Femur (tissue), 1 donor: ENCODE data around the gene CD151.

ENCODE experiments used
- DNase-seq: peaks from one replicate; pipeline ENCODE4 v3.0.0-alpha.2; 2017

CD151 gene

DNA sequence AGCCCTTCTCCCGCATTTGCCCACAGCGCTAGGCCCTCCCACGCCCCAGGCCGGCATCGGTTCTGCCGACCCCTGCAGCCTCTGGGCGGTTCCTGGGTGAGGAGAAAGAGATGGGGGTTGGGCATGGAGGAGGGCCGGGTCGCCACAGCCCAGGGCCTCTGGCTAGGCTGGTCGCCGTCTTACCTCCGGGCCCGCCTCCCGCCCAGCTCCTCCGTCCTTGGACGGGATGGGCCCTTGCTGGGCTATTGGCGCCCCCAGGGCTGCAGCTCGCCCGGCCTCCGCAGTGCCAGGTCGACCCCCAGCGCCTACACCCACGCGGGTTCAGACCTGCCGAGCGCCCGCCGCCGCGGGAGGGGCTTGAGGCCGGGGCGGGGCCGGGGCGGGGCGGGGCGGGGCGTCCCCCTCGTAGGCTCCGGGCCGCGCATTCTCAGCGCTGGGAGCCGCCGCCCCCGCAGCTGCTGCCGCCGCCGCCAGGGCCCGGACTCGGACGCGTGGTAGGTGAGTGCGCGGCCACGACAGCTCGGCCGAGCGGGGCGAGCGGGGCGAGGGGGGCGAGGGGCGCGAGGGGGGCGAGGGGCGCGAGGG lies at the start of gene CD151:
TSS of gene CD151 (plus strand) at position 424 of the 585 bp plus-strand sequence. CDS start 3,118 bp downstream, outside the sequence.
- no peak for DNase-seq

DNA sequence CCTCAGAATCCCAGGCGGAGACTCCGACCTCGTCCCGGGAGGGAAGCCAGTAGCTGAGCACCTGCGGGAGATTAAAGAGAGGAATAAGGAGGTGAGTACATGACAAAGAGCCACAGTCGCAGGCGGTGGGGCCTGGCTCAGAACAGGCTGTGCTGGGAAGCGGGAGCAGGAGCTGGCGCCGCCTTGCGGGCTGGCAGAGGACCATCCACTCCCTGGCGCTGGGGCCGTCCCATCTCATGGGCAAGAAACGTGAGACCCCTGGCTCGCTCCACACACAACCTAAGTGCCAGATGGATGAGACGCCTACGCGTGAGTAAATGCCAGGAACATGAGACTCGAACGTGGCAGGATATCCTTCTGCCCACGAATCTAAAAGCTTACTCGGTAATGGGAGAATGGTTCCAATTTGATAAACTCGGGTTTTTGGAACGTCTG lies 49.2 kb upstream of the CD151 start:
- DNase-seq, result peak; percentile 89

DNA sequence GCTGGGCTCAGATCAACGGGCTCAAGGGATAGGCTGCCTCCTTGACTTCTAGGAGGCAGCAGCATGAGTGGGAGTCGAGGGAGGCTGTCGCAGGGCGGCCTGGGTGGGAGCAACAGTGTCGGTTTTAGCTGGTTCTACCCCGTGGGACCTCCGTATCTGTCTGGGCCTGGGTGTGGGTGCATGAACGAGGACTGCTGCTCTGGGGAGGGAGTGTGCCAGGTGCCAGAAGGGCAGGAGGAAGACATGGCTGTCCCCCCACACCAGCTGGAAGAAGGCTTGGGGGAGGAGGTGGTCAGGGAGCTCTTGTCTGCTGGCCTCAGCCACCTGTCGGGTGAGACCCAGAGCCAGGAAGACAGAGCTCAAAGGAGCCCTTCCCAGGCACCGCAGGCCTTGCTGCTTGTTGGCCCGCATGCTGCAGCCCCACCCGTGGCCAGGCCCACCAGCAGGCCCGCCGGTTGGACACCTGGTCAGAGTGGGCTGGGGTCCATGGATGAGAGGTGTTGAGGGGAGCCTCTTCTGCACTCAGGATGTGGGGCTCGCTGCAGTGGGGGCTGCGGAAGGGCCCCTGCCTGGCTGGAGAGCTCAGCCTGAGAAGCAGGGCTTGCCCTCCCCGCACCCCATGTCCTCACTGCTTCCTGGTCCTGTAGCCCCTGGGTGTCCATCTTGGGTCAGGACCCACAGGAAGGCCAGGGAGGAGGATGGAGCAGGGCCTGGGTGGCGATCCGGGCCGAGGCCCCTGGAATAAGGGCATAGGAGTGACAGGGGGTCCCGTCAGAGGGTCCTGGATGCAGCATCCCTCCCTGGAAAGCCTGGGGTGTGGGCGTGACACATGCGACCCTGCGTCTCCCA lies 46.3 kb upstream of the CD151 start:
- no peak for DNase-seq

DNA sequence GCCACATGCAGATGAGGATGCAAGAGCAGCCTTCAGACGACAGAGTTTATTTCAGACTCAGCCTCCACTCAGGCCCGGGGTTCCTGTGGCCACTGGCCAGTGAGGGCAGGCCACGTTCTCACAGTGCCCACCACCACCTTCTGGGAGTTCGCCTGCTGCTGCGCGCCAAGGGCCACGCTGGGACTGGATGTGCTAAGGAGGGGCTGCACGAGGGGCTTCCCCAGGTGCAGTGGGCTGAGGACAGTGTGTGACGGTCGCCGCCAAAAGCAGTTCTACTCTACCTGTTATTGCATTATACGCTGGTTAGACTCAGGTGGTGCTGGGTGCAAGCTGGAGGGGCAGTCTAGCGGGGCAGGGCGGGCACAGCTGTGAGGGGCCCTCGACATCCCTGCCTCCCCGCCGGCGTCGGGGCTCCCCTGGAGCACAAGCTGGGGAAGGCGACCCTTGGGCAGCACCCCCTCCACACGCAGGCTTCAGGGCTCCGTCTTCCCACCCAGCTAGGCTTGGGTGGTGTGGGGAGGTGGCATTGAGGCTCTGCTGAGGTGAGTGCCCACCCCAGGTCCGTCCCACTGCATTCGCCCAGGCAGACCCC lies 45.6 kb upstream of the CD151 start:
- DNase-seq, result no peak

DNA sequence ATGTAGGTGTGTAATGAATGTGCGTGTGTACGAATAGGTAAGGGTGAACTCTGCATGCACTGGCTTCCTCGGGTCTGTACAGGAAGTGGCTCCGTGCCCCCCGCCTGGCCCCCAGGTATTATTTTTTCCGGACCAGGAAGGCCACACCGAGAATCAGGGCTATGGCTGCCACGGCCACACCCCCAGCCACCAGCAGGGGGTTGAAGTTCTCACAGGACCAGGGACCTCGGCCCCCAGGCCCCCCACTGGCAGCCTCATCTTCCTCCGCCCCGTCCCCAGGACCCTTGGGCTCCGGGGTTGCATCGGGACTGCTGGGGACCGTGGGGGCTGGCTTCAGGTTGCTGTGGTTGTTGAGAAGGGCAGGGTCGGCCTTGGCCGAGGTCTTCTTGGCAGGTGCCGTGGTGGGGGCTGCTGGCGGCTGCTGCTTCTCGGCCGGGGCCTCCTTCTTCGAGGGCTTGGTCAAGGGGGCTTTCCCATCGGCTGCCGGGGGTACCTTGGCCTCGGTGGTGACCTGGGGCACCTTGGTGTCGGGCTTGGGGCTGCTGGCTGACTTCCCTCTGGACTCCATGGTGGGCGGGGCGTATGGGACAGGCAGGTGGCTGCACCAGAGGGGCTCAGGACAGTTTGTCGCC lies 44.6 kb upstream of the CD151 start:
- DNase-seq, result no peak

DNA sequence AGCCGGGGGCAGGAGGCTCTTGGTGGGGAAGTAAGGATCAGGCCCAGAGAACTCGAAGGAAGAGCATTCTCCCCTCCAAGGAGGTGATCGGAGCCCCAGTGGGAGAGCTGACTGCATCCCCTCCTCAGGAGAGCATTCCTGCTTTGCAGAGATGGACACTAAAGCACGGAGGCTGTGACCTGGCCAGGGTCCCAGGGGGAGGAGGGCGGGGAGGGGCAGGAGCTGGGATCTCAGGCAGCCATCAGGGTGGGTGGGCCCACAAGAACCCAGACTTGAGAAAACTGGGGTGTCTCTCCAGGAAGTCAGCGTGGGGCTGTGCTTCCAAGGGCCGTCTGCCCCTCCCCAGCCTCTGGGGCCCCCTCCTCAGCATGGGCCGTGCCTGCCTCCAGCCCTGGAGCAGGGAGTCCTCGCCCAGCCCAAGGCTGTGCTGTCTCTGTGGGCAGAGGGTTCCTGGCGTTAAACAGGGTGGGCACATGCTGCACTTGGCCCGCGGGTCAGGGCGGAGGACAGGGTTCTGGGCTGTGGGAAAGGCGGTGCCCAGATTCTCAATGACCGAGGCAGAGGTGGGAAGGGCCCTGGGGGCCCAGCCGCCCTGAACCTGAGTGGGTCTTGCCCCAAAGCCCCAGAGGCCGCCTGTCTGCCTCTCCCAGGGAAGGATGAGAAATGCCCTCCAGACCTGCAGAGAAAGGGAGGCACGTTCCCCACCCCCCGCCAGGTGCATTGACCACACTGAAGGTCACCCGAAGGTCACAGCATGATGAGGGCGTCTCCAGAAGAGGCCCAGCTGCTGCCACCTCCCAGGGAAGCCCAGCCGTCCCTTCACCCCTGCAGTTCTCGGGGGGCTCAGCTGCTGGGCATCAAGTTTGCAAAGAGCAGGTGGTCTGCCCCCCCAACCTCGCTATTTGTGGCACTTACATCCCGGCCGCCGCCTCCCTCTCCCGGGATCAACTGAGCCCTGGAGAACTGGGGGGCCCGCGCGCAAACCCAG lies 43.5 kb upstream of the CD151 start:
- no peak for DNase-seq

DNA sequence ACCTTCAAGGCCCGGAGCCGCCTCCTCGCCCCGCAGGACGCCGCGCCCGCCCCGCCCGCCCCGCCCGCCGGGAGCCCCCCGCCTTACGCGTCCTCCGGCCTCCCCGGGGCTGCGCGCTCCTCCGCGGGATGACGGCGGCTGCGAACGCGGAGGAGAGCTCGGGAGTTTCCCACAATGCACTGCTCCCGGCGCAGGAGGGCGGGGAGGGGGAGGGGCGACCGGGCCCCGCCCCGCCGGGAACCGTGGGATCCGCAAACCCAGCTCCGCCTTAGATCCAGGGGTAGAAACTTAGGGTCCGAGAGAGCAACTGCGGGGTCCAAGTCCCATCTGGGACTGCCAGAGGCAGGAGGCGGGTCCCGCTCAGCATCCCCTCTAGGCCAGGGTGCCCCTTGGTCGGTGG lies 42.8 kb upstream of the CD151 start, which contains the start of gene CEND1:
TSS of gene CEND1 (minus strand) at position 148 of the 400 bp plus-strand sequence. CDS start 1,514 bp downstream, outside the sequence.
- DNase-seq, result no peak

DNA sequence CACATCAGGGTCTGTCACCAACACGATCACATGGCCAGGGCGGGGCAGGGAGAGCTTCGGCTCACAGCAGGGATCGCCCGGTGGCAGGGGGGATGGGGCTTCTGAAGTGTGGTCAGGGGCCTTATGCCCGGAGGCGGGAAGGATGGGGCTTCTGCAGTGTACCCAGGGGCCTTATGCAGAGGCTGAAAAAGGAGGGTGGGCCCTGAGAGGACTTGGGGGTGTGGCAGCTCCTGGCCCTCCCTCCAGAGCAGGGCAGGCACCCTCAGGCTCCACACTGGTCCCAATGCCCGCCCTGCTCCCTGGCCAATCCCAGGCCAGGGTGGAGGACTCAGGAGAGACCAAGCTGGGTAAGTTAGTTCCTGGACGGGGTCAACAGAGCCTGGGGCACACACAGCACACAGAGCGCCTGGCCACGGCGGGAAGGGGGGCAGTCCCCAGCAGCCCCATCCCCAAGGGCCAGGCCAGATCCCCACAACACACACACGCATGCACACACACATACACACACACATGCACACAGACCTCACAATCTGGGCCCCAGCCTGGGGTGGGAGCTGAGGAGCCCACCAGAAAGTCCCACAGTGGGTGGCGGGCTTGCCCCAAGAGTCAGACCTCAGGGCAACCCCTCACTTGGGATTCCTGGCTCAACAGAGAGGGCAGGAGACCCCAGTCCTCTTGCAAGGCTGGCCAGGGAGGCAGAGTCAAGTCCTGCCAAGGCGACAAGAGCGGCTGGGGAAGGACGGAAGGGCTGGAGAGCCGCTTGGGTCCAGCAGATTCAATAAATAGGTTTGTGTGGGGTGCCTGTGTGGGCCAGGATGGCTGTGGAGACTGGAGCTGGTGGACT lies 41.8 kb upstream of the CD151 start:
- no peak for DNase-seq

DNA sequence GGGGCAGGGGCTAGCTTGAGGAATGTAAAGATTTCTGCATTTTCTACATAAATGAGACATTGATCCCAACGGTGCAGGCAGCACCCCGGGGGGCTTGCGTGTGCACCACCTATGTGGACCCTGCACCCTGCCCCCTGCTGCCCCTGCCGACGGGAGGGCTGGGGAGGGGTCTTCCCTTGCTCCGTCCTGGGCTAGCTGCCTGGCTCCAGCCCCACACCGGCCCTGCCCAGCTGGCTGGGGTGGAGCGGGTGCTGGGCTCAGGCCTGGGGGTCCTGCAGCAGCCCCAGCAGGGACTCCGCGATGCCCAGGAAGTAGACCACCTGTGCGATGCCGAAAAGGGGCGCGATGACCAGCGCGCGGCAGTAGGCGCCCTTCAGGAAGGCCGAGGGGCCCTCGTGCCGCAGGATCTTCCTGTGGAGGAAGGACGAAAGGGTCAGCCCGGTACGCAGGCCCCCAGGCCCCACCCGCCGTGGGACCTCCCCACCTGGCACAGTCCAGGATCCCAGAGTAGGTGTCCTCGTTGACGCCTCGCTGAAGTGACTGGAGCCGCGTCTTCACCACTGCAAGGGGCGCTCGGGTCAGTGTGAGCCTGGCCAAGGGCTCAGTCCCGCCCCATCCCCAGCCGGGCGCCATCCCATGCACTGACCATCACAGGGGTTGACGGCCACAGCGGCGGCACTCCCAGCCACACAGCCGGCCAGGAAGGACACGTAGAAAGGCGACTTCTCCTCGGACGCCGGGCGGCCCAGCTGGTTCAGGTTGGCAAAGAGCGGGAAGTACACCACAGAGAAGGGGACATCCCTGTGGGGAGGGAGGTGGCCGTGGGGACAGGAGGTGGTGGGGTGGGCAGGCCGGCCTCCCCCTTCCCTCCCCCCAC lies 40.9 kb upstream of the CD151 start:
- no peak for DNase-seq

DNA sequence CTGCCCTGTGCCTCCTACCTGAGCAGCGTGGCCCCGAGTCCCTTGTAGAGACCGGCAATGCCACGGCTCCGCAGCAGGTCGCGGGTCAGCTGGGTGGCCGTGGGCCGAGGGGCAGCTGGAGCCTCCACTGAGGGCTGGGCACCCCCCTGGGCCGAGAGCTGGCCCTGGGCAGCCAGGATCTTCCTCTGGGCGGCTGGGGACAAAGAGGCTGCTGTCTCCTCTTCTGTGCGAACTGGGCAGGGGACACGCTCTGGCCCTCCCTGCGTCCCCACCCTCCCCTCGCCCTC lies 40.3 kb upstream of the CD151 start:
- no peak for DNase-seq

DNA sequence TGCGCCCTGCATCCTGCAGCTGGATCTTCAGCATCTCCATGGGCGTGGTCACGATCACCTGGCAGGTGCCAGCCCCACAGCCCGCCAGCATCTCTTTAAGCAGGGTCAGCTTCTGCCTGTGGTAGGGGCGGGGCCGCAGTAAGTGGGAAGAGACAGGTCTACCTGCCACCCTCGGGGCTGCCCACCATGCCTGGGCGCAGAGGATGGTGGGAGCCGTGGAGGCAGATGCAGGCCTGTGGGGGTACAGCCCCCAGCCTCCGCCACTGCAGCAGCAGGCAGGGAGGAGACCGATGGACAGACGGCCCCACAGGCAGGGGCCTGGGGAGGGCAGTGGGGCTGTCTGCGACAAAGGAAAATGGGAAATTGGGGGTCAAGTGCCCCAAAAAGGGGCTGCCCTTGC lies 39.9 kb upstream of the CD151 start:
- DNase-seq, result no peak

DNA sequence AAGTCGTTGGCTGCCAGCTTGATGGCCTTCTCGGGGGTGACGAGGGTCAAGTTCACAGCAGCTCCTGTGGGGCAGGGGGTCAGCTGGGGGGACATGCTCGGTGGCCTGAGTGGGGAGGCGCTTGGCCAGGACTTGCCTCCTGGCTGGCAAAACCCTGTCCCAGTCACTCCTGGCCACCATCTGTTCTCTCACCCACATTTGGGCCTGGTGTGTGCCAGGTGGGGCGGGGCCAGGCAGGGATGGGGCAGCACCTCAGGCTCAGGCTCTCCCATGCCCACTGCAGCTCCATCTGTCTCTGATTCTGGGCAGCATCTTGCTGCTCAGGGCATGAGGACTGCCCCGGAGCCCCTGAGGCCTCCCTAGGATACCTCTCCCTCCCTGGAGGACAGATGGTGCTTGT lies 39.2 kb upstream of the CD151 start:
- DNase-seq, result peak; percentile 37

DNA sequence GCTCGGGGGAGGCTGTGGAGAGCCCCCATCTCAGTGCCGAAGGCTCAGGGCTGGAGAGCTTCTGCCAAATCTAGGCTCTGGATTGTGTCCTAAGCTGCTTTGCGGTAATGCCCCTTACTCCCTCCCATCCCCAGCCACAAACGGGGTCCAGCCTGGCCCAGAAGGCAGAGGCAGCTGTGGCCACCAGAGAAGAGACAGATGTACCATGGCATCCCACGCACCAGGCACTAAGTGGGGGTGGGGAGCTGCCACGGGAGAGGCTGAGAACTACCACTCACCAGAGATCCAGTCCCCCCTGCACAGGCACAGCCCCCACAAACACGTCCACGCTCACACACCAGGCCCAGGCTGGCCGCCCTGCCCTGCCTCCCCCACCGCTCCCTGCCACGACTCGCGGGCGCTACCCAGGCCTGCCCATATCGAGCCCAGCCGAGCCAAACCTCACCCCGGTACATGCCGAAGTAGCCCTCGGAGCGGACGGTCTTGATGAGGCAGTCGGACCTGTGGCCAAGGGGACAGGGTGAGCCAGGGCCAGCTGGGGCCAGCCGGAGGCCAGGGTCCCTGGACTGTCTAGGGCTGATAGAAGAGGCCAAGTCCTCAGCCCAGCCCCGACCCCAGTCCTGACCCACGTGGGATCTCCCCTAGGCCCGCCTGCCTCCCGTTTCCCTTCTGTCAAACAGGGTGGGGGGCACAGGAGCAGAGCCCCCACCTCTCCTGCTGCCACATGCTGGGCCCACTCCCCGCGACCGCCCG lies 38.6 kb upstream of the CD151 start:
- no peak for DNase-seq

DNA sequence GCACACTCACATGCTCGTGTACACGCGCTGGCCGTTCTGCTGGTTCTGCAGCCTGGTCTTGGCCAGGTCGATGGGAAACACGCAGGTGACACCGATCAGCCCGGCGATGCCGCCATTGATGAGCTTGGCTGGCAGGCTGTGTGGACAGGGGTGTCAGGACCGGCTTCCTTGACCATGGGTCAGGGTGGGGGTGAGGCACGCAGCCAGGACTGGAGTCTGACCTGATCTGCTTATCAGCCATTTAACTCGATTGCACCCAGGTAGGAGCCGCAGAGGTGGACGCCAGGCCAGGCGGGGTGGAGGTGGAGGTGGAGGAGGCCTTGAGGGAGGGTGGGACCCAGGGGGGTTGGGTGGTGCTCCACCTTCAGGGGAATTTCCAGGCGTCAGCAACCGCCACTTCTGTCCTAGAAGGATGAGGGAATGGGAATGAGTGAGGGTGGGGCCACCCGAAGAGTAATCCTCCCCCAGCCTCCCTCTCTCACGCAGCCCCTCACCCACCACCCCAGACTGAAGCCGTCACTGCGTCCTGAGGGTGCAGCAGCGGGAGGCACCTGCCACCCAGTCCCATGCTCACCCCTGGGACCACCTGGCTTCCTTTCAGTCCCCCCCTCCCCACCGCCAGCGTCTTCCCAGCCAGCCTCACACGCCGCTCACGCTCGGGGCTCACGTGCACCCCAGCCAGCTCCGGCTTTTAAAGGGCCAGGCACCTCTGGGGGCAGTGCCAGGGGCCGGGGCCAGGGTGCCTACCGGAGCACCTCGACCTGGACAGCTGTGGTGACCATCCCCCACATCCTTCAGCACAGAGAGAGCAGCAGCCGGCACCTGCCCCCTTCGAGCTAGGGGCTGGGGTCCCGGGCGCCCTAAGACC lies 37.8 kb upstream of the CD151 start:
- DNase-seq, result peak; percentile 44

DNA sequence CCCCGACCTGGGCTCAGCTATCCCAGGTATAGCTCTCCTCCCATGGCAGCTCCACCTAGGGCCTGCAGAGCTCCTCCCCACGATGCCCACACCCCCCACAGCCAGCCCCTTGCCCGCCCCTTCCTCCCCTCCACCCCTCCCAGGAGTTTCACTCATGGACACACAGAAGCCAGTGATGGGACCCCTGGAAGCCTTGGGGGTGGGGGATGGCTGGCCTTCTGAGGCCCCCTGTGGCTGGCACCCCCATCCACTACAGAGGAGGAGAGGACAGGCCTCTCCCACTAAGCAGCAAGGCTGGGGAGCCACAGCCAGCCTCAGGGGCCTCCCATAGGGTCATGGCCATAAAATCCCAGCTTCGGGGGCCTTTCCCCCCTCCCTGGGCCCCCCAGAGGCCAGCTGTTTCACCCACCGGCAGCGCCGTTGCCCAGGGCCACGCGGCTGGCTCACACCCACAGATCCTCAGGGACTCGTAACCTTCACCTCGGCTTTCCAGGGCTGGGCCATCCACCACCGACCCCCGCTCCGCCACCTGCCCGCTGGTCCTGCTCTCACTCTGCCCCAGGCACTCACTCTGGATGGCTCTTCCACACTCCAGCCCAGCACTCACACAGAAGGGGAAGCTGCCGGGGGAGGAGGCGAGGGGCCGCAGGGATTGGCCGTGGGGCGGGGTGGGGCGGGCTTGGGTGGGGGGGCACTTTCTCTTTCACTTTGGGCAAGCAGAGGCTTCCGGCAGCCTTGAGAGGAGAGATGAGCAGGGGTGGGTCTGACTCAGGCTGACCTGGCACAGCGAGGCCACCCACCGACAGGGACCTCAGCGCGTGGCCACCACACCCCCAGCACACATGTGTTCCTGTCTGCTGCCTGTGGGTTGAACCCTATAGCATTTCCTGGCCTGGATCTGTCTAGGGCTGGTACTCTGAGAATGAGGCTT lies 36.9 kb upstream of the CD151 start:
- peak; percentile 93 for DNase-seq

DNA sequence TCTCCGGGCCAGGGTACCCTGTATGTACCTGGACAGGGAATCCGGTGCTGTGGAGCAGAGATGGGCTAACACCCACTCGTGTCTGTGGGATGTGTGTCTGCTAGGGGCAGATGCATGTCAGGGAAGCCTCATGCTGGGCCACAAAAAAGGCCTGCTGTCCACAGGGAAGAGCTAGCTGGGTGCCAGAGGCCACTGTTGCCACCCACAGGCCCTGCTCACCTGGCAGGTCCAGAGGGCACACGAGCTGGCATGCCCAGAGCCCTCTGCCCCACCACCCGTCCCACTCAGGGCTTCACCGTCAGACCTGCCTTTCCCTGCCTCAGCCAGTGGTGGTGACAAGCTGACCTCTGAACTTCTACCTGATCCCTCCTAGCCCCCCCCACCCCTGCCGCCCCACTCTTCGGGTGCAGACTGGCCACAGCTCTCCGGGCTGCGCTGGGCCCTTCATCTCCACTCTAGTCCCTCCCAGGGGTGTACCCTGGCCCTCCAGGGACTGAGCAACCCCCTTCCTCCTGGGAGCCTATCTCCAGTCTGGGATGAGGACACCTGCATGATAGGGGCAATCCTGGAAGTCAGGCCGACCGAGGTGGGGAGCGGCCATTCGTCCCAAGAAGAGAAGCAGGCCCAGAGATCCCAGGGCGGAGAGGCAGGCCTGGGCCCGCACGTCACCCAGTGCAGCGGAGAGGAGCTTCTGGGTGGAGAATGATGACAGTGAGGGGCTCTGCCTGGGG lies 36.0 kb upstream of the CD151 start:
- no peak for DNase-seq
